Stimulated activated naive CD8-positive, alpha-beta T cell treated with anti-CD3 and anti-CD28 coated beads, Interleukin-15, amount 100 ng/mL, for 72 hours (primary cell): ENCODE results near the gene FUNDC2.
"Not testable (repeated sequence)": the region's sequence is repeated elsewhere in the genome, so short reads cannot be mapped to it uniquely, and the experiment has no call there.

ENCODE experiments used
- ATAC-seq: fragments of 150-1000 bp; cut with Tn5 transposase; 2 replicates; pipeline ENCODE4 v1.10.0; 2021; ENCODE audit warnings: mild to moderate bottlenecking, moderate library complexity
- DNase-seq, 2 donors: peaks; one replicate each; pipeline ENCODE4 v3.0.0; 2021 to 2022
- H3K27ac Mint-ChIP-seq, 2 donors: one replicate each; pipeline ENCODE4 v1.8.0; 2022; ENCODE audit warnings: mild to moderate bottlenecking in 2 of 2, mixed read lengths in 2 of 2, moderate library complexity in 2 of 2
- H3K27me3 Mint-ChIP-seq: one replicate; pipeline ENCODE4 v1.8.0; 2022; ENCODE audit warnings: mixed read lengths
- H3K4me1 Mint-ChIP-seq: one replicate; pipeline ENCODE4 v1.8.0; 2022; ENCODE audit warnings: mild to moderate bottlenecking, mixed read lengths
- H3K4me3 Mint-ChIP-seq, 2 donors: one replicate each; pipeline ENCODE4 v1.8.0; 2022; ENCODE audit warnings: mild to moderate bottlenecking in 2 of 2, mixed read lengths in 2 of 2, moderate library complexity in 1 of 2
- H3K9me3 Mint-ChIP-seq, 2 donors: one replicate each; pipeline ENCODE4 v1.8.0; 2022; ENCODE audit warnings: mixed read lengths in 2 of 2

Gene FUNDC2

GRCh38 chrX:155006913-155007671 is 19.6 kb upstream of the FUNDC2 start:
- ATAC-seq, H3K9me3 Mint-ChIP-seq, H3K4me1 Mint-ChIP-seq, H3K27ac Mint-ChIP-seq, H3K27me3 Mint-ChIP-seq, DNase-seq, H3K4me3 Mint-ChIP-seq: not testable (repeated sequence)

GRCh38 chrX:155008578-155008977 is 18.1 kb upstream of the FUNDC2 start:
- not testable (repeated sequence) for H3K4me3 Mint-ChIP-seq, ATAC-seq

DNA sequence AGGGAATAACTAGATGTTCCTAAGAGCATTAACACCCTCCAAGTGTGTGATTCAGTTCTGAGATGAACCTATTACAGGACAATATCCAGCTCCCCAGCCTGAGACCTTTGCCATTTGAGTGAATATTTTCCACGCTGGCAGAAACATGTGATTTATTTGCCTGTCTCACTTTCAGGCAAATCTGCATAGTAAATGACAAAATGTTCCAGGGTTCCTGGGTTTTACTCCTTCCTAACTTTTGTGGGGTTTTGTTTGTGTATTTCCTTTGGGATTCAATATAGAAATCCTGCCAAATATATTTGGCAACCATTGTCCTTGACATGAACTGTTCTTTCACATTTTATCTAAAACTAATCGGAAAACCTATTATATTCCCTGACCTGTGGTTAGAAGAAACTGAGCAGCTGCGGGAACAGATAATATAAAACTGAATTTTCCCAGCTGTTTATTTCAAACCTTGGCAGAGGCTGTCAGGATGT is 16.6 kb upstream of the FUNDC2 start:
- no peak for ATAC-seq
- Mint-ChIP-seq H3K27ac (no peak overlapping the region), H3K4me3 (no peak overlapping the region), H3K9me3 (no peaks in the 10 kb centered on the region), H3K27me3 (no peaks in the 10 kb centered on the region), H3K4me1 (no peaks in the 10 kb centered on the region)
- DNase-seq: no peak

More at GRCh38 chrX:155008578-155008977, 18.1 kb upstream of the FUNDC2 start:
- not testable (repeated sequence) for H3K27me3 Mint-ChIP-seq, H3K9me3 Mint-ChIP-seq, DNase-seq, H3K27ac Mint-ChIP-seq, H3K4me1 Mint-ChIP-seq

- Mint-ChIP-seq H3K4me3 (no peak overlapping the region), H3K27ac (no peak overlapping the region), H3K27me3 (no peaks in the 10 kb centered on the region), H3K9me3 (no peaks in the 10 kb centered on the region), H3K4me1 (peaks cover 11% of the 10 kb centered on the region)
- no peak for ATAC-seq
- no peak for DNase-seq
These were observed 6.1 kb upstream of the FUNDC2 start for GRCh38 chrX:155020591-155020990.

DNA sequence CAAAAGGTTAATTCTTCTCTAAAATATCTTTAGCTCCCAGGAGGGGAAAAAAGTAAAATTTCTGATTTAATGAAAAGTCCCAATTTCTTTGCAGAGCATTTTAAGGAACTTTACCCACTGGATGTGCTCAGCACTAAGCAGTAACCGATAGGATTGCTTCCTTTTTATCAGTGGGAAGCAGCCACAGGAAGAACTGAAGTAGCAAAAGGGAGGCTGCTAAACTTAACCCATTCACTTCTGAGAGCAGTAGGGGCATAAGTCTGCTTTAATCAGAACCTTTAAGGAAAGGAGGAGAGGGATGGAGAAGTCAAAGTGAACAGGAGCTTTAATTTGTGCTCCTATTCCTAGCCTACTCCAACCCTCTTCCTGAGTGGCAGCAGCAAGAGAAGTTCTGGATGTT is 4.1 kb upstream of the FUNDC2 start, which contains the start of gene F8:
Gene F8, minus strand, starts transcription at position 139 of the 400 bp plus-strand sequence. CDS start 171 bp downstream, outside the sequence.
- Mint-ChIP-seq H3K4me1 (peaks cover 7% of the 10 kb centered on the region), H3K27ac (peak within 1 kb of the TSS in 1 of 2 donors; percentile 28), H3K9me3 (no peaks in the 10 kb centered on the region), H3K27me3 (no peaks in the 10 kb centered on the region), H3K4me3 (no peak within 1 kb of the TSS)
- ATAC-seq: no peak
- DNase-seq: no peak

GRCh38 chrX:155023907-155024833 is 2.5 kb upstream of the FUNDC2 start:
- Mint-ChIP-seq H3K27ac (no peak overlapping the region), H3K4me3 (no peak overlapping the region), H3K4me1 (peaks cover 13% of the 10 kb centered on the region), H3K9me3 (no peaks in the 10 kb centered on the region), H3K27me3 (no peaks in the 10 kb centered on the region)
- ATAC-seq: no peak
- no peak for DNase-seq

DNA sequence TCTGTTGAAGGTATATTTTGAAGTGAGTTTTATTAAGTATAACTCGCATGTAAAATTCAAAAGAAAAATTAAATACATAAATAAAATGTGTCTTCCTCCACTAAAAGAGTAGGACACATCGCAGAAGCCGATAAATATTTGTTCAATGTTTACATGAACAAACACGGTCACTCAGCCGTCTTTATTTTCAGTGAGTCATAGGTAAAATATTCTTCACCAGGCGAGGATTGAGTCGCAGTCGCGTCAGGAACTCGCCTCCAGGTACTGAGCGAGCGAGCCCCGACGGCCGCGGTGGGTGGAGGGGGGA is 271 bp upstream of the FUNDC2 start:
- ATAC-seq (no peak), DNase-seq (no peak)
- Mint-ChIP-seq H3K4me1 (peaks cover 22% of the 10 kb centered on the region), H3K27me3 (no peaks in the 10 kb centered on the region), H3K27ac (peak overlapping the region; percentile 80 to 83), H3K9me3 (no peaks in the 10 kb centered on the region), H3K4me3 (peak overlapping the region; percentile 78 to 80)

GRCh38 chrX:155027509-155028066 is 944 bp downstream of the FUNDC2 start:
- DNase-seq (peak; percentile 19 to 26), ATAC-seq (peak; percentile 40)
- Mint-ChIP-seq H3K4me3 (peak overlapping the region; percentile 80 to 86), H3K27ac (peak overlapping the region; percentile 94 to 96), H3K9me3 (no peaks in the 10 kb centered on the region), H3K4me1 (peaks cover 27% of the 10 kb centered on the region), H3K27me3 (no peaks in the 10 kb centered on the region)

DNA sequence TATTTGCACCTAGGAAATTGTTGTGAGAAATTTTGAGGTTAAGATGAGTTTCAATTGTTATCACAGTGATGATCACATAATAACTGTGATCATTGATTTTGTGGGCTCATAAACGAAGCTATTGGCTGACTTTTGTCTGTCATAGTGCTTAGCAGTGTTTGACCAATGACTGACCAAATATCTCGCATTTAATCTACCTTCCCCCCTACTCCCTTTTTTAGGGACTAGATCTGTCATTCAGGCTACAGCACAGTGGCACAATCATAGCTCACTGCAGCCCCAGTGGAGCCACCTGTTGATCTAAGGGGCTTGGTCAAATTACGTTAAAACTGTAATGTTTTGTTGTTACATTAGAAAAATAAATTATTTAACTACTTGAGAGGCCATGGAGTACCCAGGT is 1.5 kb downstream of the FUNDC2 start:
- no peaks in the 10 kb centered on the region for H3K9me3 Mint-ChIP-seq
- ATAC-seq (peak; percentile 11), DNase-seq (no peak)
- peaks cover 27% of the 10 kb centered on the region for H3K4me1 Mint-ChIP-seq
- peak overlapping the region; percentile 94 to 96 for H3K27ac Mint-ChIP-seq
- peak overlapping the region; percentile 80 to 86 for H3K4me3 Mint-ChIP-seq
- H3K27me3 Mint-ChIP-seq: no peaks in the 10 kb centered on the region

DNA sequence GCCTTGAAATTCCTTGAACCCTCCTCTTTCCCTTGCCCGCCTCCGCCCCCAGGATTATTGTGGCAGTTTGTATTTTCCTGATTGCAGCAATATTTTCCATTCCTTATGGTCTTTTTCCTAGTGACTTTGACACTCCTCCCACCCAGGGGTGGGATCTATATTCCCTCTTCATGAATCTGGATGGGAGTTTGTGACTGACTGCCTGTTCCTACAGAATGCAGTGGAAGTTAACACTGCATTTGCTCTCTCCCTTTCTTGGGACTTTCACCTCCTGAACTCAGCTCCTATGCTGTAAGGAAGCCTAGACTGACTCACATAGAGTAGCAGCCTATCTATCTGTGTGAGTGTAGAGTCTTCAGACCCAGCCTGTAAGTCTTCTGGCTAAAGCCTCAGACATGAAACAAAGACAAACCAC is 2.2 kb downstream of the FUNDC2 start:
- H3K27ac Mint-ChIP-seq: peak overlapping the region; percentile 14 to 86
- peak overlapping the region; percentile 1 to 86 for H3K4me3 Mint-ChIP-seq
- no peaks in the 10 kb centered on the region for H3K27me3 Mint-ChIP-seq
- no peak for DNase-seq
- no peak for ATAC-seq
- H3K9me3 Mint-ChIP-seq: no peaks in the 10 kb centered on the region
- H3K4me1 Mint-ChIP-seq: peaks cover 27% of the 10 kb centered on the region

GRCh38 chrX:155031657-155032056 is 5.0 kb downstream of the FUNDC2 start:
- Mint-ChIP-seq H3K9me3 (no peaks in the 10 kb centered on the region), H3K27me3 (no peaks in the 10 kb centered on the region), H3K27ac (no peak overlapping the region), H3K4me1 (peaks cover 20% of the 10 kb centered on the region), H3K4me3 (no peak overlapping the region)
- DNase-seq (no peak), ATAC-seq (no peak)

DNA sequence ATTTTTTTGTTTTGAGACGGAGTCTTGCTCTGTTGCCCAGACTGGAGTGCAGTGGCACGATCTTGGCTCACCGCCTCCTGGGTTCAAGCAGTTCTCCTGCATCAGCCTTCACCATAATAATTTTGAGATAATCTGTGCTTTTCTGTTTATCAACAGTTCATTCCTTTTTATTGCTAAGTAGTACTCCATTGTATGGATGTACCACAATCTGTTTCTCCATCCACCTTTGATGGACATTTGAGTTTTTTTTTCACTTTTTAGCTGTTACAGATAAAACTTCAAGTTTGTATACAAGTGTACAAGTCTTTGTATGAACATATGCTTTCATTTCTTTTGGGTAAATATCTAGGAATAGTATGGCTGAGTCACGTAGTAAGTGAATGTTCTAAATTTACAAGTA is 9.0 kb downstream of the FUNDC2 start:
- Mint-ChIP-seq H3K9me3 (no peaks in the 10 kb centered on the region), H3K27me3 (no peaks in the 10 kb centered on the region), H3K4me1 (peaks cover 31% of the 10 kb centered on the region), H3K27ac (no peak overlapping the region), H3K4me3 (no peak overlapping the region)
- ATAC-seq: no peak
- DNase-seq: no peak

- Mint-ChIP-seq H3K27me3 (no peaks in the 10 kb centered on the region), H3K9me3 (no peaks in the 10 kb centered on the region), H3K27ac (no peak overlapping the region), H3K4me1 (peaks cover 45% of the 10 kb centered on the region), H3K4me3 (no peak overlapping the region)
- DNase-seq (no peak), ATAC-seq (no peak)
These were observed 19.6 kb downstream of the FUNDC2 start for GRCh38 chrX:155046129-155046810.

DNA sequence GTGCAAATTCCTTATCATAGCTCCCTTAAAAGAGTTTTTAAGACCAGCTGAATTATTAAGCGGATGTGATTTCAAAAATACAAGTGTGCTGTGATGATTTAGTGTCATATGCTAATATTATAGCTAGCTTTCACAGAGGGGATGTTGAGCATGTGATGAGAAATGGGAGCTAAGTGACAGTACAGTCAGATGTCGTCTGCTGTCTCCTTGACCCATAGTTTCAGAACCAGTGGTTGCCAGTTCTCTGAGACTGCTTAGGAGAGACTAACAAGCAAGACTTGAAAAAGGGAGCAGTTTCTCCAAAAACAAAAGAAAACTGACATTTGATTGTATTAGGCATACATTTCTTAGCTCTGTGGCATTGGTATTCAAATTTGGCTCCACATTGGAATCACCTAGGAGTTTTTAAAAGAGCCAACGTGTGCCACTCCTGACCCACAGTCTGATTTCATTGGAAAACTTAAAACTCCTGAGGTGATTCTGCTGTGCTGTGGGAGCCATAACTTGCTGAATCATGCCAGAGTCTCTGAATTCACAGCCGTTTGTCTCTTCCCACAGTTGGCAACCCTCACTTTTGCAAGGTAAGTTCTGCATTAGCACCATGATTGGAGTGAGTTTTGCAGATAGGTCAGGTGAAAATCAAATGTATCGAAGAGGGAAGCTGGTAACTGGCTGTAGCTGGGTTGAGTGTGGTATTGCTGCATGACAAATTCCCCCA is 20.3 kb downstream of the FUNDC2 start:
- DNase-seq (no peak), ATAC-seq (no peak)

More for the DNA sequence above, 20.3 kb downstream of the FUNDC2 start:
- Mint-ChIP-seq H3K27ac (no peak overlapping the region), H3K4me1 (peaks cover 46% of the 10 kb centered on the region), H3K9me3 (no peaks in the 10 kb centered on the region), H3K4me3 (no peak overlapping the region), H3K27me3 (no peaks in the 10 kb centered on the region)
